22Rv1 (cell line): ENCODE data around the gene CCM2.

Experiments
- ZFX ChIP-seq: fragments of 450-650 bp; IDR thresholded peaks from 2 replicates; pipeline ENCODE4 v1.6.1; 2017; ENCODE audit warnings: antibody characterized with exemption, borderline replicate concordance
- TF ChIP-seq, protein P1 (sequence below): fragments of 450-650 bp; IDR thresholded peaks from 2 replicates; pipeline ENCODE4 v1.5.1; 2017; ENCODE audit warnings: mild to moderate bottlenecking

- TF ChIP-seq, protein P1, sequence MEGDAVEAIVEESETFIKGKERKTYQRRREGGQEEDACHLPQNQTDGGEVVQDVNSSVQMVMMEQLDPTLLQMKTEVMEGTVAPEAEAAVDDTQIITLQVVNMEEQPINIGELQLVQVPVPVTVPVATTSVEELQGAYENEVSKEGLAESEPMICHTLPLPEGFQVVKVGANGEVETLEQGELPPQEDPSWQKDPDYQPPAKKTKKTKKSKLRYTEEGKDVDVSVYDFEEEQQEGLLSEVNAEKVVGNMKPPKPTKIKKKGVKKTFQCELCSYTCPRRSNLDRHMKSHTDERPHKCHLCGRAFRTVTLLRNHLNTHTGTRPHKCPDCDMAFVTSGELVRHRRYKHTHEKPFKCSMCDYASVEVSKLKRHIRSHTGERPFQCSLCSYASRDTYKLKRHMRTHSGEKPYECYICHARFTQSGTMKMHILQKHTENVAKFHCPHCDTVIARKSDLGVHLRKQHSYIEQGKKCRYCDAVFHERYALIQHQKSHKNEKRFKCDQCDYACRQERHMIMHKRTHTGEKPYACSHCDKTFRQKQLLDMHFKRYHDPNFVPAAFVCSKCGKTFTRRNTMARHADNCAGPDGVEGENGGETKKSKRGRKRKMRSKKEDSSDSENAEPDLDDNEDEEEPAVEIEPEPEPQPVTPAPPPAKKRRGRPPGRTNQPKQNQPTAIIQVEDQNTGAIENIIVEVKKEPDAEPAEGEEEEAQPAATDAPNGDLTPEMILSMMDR: no peak
- TF ChIP-seq ZFX: no peak
Measured at GRCh38 chr7:45102785-45103712, 103.0 kb downstream of the CCM2 start.
